Measurements from ENCODE around the gene ITGB3.

DNA sequence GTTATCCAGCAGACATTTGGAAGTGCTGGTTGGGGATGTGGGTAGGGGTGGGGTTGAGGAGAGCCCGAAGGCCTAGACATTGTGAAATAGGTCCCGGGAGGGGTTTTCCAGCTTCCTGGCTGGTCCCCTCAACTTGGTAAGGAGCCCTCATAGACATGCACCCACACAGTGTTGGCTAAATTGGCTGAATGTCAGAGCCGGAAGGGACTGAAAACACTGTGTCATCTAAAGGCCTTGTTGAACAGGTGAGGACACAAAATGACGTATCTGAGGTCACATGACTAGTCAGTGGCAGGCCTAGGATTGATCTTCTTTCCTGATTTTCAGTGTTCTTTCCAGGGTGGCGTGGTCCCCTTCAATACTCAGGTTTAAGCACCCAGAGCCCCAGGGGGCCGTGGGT lies 27.6 kb downstream of the ITGB3 start:
- TF ChIP-seq, protein P1, sequence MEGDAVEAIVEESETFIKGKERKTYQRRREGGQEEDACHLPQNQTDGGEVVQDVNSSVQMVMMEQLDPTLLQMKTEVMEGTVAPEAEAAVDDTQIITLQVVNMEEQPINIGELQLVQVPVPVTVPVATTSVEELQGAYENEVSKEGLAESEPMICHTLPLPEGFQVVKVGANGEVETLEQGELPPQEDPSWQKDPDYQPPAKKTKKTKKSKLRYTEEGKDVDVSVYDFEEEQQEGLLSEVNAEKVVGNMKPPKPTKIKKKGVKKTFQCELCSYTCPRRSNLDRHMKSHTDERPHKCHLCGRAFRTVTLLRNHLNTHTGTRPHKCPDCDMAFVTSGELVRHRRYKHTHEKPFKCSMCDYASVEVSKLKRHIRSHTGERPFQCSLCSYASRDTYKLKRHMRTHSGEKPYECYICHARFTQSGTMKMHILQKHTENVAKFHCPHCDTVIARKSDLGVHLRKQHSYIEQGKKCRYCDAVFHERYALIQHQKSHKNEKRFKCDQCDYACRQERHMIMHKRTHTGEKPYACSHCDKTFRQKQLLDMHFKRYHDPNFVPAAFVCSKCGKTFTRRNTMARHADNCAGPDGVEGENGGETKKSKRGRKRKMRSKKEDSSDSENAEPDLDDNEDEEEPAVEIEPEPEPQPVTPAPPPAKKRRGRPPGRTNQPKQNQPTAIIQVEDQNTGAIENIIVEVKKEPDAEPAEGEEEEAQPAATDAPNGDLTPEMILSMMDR (IDR thresholded peaks at IDR 0.05), result no peak
- no peak for TF ChIP-seq POLR2A (IDR thresholded peaks at IDR 0.05)
- TF ChIP-seq EP300 (IDR thresholded peaks at IDR 0.05), result no peak

All from ovary (tissue), 3 donors.